Brain microvascular endothelial cell (primary cell): ENCODE measurements around the gene DLEU7.

Experiments used
- DNase-seq: peaks from one replicate; pipeline ENCODE4 v3.0.0-alpha.2; 2020
- H3K27ac ChIP-seq: fragments of 250-450 bp; sonication (Bioruptor Pico); 2 replicates; pipeline ENCODE4 v1.5.1; 2020; ENCODE audit warnings: mild to moderate bottlenecking, moderate library complexity
- H3K27me3 ChIP-seq: fragments of 250-450 bp; sonication (Bioruptor Pico); replicated peaks from 2 replicates; pipeline ENCODE4 v1.5.1; 2020; ENCODE audit warnings: mild to moderate bottlenecking
- H3K36me3 ChIP-seq: fragments of 250-450 bp; sonication (Bioruptor Pico); replicated peaks from 2 replicates; pipeline ENCODE4 v1.5.1; 2020; ENCODE audit warnings: mild to moderate bottlenecking
- H3K4me3 ChIP-seq: 2 replicates; pipeline ENCODE4 v1.5.1; 2011; ENCODE audit warnings: low read depth, mild to moderate bottlenecking, control low read depth, low read length, moderate library complexity
- in situ Hi-C: cut with HindIII; loops from 2 replicates; pipeline ENCODE4 v1.10.0; 2017; ENCODE audit warnings: low sequenced_read_pairs, low pct_ligation_motif_present
- TF ChIP-seq, protein P1 (sequence below): IDR thresholded peaks from 2 replicates; pipeline ENCODE4 v1.5.1; 2011; ENCODE audit warnings: low read depth, mild to moderate bottlenecking, moderate library complexity, low read length, control low read depth, inconsistent platforms; ENCODE audit errors: missing control alignments

Gene DLEU7

DNA sequence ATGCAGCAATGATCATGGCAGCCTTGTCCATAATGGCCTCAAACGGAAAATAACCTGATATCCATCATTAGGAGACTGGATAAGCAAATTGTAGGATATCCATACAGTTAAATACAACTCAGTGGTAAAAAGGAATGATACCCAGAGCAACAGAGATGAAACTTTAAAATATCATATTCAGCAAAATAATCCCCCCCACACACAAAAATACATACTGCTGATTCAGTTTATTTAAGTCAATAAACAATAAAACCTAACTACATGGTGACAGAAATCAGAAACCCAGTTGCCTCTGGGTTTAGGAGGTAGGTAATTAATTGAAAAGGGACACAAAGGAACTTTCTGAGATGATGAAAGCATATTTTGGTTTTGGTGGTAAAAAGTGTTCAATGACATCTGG, 27.9 kb upstream of the DLEU7 start:
- in situ Hi-C loops: no loop called here
- no peak overlapping the region for H3K27ac ChIP-seq
- H3K27me3 ChIP-seq: no peaks in the 10 kb centered on the region
- no peak for DNase-seq
- TF ChIP-seq, protein P1, sequence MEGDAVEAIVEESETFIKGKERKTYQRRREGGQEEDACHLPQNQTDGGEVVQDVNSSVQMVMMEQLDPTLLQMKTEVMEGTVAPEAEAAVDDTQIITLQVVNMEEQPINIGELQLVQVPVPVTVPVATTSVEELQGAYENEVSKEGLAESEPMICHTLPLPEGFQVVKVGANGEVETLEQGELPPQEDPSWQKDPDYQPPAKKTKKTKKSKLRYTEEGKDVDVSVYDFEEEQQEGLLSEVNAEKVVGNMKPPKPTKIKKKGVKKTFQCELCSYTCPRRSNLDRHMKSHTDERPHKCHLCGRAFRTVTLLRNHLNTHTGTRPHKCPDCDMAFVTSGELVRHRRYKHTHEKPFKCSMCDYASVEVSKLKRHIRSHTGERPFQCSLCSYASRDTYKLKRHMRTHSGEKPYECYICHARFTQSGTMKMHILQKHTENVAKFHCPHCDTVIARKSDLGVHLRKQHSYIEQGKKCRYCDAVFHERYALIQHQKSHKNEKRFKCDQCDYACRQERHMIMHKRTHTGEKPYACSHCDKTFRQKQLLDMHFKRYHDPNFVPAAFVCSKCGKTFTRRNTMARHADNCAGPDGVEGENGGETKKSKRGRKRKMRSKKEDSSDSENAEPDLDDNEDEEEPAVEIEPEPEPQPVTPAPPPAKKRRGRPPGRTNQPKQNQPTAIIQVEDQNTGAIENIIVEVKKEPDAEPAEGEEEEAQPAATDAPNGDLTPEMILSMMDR: no peak
- H3K36me3 ChIP-seq: no peaks in the 10 kb centered on the region
- no peak overlapping the region for H3K4me3 ChIP-seq

DNA sequence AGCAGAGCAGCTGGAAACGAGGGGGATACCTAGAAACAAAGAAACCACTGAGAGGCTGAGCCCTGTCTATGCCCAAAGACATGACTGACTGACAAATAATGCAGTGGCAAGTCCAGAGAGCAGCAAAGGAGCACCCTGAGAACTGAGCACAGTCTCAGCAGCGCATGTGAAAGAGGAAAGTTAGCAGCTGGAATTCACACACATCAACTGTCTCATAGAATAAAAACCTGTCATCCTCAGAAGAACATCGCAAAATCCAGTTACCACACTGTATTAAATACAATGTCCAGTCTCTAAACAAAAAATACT, 24.1 kb upstream of the DLEU7 start:
- TF ChIP-seq, protein P1: no peak

DNA sequence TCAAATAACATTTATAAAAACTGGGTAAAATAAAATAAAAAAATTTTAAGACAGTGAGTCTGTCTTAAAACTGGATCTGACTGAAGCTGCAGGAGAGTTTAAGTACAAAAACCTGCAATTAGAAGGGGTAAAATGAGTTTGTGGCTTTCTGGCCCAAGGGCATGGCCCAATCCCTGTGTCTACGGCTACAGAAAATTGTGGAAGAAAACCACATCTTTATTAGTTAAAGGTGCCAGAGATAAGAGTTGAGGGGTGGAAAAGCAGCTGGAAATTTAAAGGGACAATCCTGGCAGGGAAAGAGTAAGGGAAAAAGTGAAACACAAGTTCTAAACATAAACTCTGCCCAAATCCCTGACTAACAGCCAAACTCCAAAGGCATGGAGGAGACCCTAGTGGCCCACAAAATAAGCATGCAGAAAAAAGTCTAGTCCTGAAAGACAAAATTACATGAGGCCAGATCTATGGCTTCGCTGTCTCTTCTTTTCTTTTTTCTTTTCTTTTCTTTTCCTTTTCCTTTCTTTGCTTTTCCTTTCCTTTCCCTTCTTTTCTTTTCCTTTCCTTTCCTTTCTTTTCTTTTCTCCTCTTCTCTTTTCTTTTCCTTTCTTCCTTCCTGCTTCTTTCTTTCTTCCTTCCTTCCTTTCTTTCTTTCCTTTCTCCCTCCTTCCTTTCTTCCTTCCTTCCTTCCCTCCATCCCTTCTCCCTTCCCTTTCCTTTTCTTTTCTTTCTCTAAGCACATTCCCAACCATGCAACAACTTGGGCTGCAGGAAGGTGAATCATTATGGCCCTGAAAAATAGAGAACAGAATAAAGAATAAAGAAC, 23.5 kb upstream of the DLEU7 start:
- TF ChIP-seq, protein P1: no peak
- in situ Hi-C loops: no loop called here
- H3K27me3 ChIP-seq: no peaks in the 10 kb centered on the region
- H3K27ac ChIP-seq: no peak overlapping the region
- no peak for DNase-seq
- no peaks in the 10 kb centered on the region for H3K36me3 ChIP-seq
- H3K4me3 ChIP-seq: no peak overlapping the region

More for the DNA sequence above, 24.1 kb upstream of the DLEU7 start:
- no peak overlapping the region for H3K4me3 ChIP-seq
- DNase-seq: no peak
- no peaks in the 10 kb centered on the region for H3K27me3 ChIP-seq
- no peaks in the 10 kb centered on the region for H3K36me3 ChIP-seq
- in situ Hi-C loops: no loop called here
- no peak overlapping the region for H3K27ac ChIP-seq

DNA sequence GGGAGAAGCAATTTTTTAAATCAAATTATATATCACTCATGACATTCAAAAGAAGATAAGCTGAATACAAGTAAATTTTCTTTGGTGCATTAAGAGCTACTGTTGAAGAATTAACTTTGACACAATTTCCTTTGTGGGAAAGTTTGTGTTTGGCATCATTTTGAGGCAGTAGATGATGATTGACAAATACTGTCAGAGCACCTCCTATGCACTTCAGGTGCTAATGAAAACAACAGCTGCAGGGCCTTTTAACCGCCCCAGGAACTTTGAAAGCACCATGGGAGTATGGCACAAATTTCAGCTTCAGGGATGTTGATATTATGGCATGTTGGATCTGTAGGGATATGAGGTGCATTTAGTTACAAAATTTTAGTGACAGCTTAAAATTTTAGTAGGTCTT, 21.0 kb upstream of the DLEU7 start:
- H3K27me3 ChIP-seq: no peaks in the 10 kb centered on the region
- TF ChIP-seq, protein P1: no peak
- no peaks in the 10 kb centered on the region for H3K36me3 ChIP-seq
- no peak overlapping the region for H3K4me3 ChIP-seq
- H3K27ac ChIP-seq: no peak overlapping the region
- in situ Hi-C loops: no loop called here
- DNase-seq: no peak

DNA sequence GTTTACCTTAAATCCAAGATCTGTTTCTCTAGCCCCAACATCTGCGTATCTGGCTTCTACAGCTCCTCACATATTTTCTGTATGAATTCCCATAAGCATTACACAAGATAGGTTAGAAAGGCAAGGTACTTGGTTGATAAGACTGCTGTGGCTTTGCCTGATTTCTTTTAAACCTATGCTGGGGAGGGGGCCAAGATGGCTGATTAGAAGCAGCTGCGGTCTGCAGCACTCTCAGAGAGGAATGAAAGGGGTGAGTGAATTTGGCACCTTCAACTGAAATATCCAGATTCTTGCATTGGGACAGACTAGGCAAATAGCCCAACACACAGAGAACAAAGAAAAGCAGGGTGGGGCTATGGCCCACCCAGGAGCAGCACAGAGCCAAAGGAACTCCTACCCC, 12.2 kb upstream of the DLEU7 start:
- Histone ChIP-seq H3K27me3 (no peaks in the 10 kb centered on the region), H3K27ac (no peak overlapping the region), H3K4me3 (no peak overlapping the region), H3K36me3 (no peaks in the 10 kb centered on the region)
- no peak for DNase-seq
- TF ChIP-seq, protein P1: no peak
- in situ Hi-C loops: no loop called here

DNA sequence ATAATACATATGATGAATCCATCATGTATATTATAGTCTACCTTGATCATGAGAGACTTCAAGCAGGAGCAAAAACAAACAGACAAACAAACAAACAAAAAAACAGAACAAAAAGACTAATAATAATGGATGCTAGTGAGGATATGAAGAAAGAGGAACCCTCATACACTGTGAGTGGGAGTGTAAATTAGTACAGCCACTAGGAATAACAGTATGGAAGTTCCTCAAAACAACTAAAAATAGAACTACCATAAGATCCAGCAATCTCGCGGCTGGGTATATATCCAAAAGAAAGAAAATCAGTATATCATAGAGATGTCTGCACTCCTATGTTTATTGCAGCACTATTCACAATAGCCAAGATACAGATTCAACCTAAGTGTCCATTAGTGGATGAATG, 7.0 kb upstream of the DLEU7 start:
- Histone ChIP-seq H3K36me3 (no peaks in the 10 kb centered on the region), H3K4me3 (no peak overlapping the region), H3K27me3 (no peaks in the 10 kb centered on the region), H3K27ac (no peak overlapping the region)
- no peak for DNase-seq
- in situ Hi-C loops: no loop called here
- TF ChIP-seq, protein P1: no peak
